GM18861 (cell line): ENCODE measurements around the gene RHEX.
"Not testable (repeated sequence)": the region's sequence is repeated elsewhere in the genome, so short reads cannot be mapped to it uniquely, and the experiment has no call there.

Experiments used
- ATAC-seq: cut with Tn5 transposase; IDR thresholded peaks from one replicate; pipeline ENCODE4 v1.9.1; 2021; ENCODE audit not compliant: unreplicated experiment

RHEX gene

GRCh38 chr1:206029484-206029883, 23.5 kb upstream of the RHEX start:
- no peak for ATAC-seq

GRCh38 chr1:206030191-206030590, 22.8 kb upstream of the RHEX start:
- ATAC-seq: no peak

GRCh38 chr1:206030714-206031113, 22.3 kb upstream of the RHEX start:
- peak; percentile 67 for ATAC-seq

GRCh38 chr1:206032380-206033140, 20.4 kb upstream of the RHEX start:
- ATAC-seq: no peak

- no peak for ATAC-seq
Measured at GRCh38 chr1:206035027-206035426, 17.9 kb upstream of the RHEX start.

- no peak for ATAC-seq
Measured at GRCh38 chr1:206036663-206037455, 16.1 kb upstream of the RHEX start.

- no peak for ATAC-seq
Measured at GRCh38 chr1:206037581-206037980, 15.4 kb upstream of the RHEX start.

- ATAC-seq: no peak
Measured at GRCh38 chr1:206039046-206039973, 13.7 kb upstream of the RHEX start.

GRCh38 chr1:206040328-206040727, 12.6 kb upstream of the RHEX start:
- ATAC-seq: no peak

GRCh38 chr1:206041640-206042039, 11.3 kb upstream of the RHEX start:
- no peak for ATAC-seq

- ATAC-seq: no peak
Measured at GRCh38 chr1:206047271-206047670, 5.7 kb upstream of the RHEX start.

- no peak for ATAC-seq
Measured at GRCh38 chr1:206048582-206048981, 4.4 kb upstream of the RHEX start.

GRCh38 chr1:206049293-206049692, 3.7 kb upstream of the RHEX start:
- ATAC-seq: peak; percentile 48

GRCh38 chr1:206049919-206050600, 2.9 kb upstream of the RHEX start:
- no peak for ATAC-seq

GRCh38 chr1:206050655-206051235, 2.2 kb upstream of the RHEX start:
- ATAC-seq: peak; percentile 72

- ATAC-seq: not testable (repeated sequence)
Measured at GRCh38 chr1:206052231-206052865, 625 bp upstream of the RHEX start.

- ATAC-seq: not testable (repeated sequence)
Measured at GRCh38 chr1:206053616-206054015, 643 bp downstream of the RHEX start.

- not testable (repeated sequence) for ATAC-seq
Measured at GRCh38 chr1:206055069-206055625, 2.2 kb downstream of the RHEX start.

GRCh38 chr1:206055639-206056323, 2.8 kb downstream of the RHEX start:
- not testable (repeated sequence) for ATAC-seq
